NCI-H2081 treated with DMSO at 0.1 percent for 48 hours (cell line): ENCODE data around the gene FRMPD1.
"Not testable (repeated sequence)": the region's sequence is repeated elsewhere in the genome, so short reads cannot be mapped to it uniquely, and the experiment has no call there.

ENCODE experiments used
- DNase-seq: peaks from one replicate; lab custom pipeline; 2025; lab: John Stamatoyannopoulos, UW

FRMPD1 gene

DNA sequence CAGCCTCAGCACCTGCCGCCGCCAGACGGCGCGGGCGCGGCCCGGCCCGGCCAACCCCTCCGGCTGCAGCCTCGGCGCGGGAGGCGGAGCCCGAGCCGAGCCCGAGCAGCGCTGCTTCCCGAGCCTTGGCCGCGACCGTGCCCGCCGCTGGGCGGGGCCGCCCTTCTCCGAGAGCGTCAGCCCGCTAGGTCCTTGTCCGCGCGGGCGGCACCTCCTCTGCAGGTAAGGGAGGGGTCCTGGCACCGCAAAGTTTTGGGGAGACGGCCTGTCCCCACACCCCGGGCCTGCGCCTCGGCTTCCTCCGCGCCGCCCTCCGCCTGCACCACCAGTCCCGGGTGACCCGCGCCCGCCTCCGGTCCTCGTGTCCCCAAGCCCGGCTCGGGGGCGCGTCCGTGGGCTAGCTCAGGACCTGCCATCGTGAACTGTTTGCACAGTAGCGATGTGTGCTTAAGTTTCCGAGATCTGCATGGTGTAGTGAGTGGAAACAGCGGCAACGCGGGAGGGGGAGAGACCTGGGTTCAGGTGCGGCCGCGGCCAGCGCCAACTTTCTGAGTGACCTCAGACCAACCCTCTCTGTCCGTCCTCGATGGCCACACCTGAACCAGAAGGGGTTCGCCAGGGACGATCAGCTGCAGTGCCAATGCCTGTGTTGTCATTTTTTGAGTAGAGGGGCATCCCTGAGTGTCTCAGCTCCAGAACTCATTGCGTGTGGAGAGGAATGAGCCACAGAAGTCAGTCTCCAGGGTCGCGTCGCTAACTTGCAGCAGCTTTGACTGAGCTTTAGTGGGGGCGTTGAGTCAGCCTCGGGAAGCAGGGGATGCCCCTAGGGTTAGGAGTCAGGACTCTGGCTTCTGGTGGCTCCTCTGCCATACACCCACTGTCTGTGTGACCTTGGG, at the start of gene FRMPD1:
Gene FRMPD1 (plus strand): TSS at position 82 of the 896 bp plus-strand sequence. CDS start 41,688 bp downstream, outside the sequence.
- peak; percentile 13 for DNase-seq

GRCh38 chr9:37602061-37602460, 48.7 kb upstream of the FRMPD1 start:
- DNase-seq = not testable (repeated sequence)

DNA sequence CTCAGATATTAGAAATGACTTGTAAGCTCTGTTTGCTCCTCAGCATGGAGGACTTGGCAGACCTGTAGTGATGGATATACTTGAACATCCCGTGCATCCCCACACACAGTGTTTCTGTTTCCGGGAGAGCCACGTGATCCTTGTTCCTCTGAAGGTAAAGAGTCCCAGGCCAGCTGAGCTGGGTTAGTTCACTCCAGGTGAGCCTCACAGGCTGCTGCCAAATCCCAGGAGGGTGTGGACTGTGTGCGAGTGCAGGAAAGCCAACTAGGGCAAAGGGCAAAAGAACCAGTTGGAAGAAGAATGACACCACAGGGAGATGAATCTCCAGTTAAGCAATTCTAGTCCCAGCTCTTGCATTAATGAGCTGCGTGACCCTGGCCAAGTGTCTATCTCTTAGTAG, 47.9 kb upstream of the FRMPD1 start:
- no peak for DNase-seq

DNA sequence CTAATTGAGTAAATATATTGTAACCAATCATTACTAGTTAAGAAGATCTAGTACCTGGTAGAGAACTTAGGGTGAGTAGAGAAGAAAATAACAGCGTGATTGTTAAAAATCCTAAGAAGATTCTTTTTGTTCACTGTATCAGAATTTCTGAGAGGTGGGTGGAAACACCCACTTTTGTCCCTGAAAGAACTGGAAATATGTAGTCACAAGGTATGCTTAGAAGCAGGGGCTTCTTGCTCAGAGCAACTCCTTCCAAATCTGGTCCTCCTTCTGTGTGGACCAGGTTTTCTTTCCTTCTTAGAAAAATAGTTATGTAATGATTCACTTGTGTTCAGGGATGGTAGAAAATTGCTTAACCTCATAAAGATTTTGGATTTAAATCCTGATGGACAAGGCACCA, 46.5 kb upstream of the FRMPD1 start:
- no peak for DNase-seq

DNA sequence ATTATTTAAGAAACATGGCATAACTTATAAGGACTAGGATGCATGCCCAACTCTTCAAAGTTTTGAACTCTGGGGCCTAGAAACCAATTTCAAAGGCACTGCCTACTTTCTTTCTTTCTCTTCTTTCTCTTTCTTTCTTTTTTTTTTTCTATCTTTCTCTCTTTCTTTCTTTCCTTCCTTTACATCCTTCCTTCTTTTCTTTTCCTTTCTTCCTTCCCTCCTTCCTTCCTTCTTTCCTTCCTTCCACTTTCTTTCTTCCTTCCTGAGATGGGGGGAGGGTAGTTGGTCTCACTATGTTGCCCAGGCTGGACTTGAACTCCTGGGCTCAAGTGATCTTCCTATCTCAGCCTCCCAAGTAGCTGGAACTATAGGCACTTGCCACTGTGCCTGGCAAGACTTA, 42.5 kb upstream of the FRMPD1 start:
- no peak for DNase-seq

DNA sequence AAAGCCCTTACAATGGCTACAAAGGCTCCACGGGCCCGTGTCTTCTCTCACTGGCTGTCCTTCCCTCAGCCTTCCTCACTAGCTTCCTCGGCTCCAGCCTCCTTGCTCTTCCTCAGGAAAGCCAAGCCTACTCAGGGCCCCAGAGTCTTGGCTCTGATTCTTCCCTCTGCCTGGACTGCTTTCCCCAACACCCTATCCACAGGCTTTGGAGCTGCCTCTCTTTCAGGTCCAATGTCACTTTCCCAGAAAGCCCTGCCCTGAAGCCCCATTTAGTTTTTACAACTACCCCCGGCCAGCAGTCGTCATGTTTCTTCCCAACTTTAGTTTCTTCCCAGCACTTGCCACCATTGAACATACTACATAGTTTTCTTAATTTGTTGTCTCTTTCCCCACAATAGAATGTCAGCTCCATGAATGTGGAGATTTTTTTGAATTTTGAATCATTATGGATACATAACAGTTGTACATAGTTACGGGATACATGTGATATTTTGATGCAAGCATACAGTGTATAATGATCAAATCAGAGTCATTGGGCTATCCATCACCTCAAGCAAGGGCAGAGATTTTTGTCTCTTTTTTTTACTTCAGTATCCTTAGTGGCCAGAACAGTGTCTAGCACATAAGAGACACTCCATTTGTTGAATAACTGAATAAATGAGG, 40.9 kb upstream of the FRMPD1 start:
- no peak for DNase-seq

DNA sequence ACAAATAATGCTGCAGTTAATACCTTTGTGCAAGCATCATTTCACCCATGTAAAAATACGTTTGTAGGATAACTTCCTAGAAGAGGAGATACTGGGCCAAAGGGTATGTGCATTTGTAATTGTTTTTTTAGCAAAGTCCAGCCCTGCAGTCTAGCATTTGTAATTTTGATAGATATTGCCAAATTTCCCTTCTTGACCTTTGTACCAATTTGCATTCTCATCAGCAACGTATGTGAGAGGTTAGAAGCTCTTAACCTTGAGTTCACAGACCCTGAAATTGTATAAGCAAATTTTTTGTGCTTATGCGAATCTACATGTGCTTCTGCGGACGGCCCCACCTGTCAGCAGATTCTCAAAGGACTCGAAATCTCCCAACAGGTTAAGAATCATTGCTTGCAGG, 39.7 kb upstream of the FRMPD1 start:
- no peak for DNase-seq

GRCh38 chr9:37611961-37612360, 38.8 kb upstream of the FRMPD1 start:
- no peak for DNase-seq

GRCh38 chr9:37617161-37617560, 33.6 kb upstream of the FRMPD1 start:
- DNase-seq = no peak

- DNase-seq = no peak
These were observed 32.9 kb upstream of the FRMPD1 start for GRCh38 chr9:37617832-37618231.

GRCh38 chr9:37618817-37619216, 31.9 kb upstream of the FRMPD1 start:
- no peak for DNase-seq

DNA sequence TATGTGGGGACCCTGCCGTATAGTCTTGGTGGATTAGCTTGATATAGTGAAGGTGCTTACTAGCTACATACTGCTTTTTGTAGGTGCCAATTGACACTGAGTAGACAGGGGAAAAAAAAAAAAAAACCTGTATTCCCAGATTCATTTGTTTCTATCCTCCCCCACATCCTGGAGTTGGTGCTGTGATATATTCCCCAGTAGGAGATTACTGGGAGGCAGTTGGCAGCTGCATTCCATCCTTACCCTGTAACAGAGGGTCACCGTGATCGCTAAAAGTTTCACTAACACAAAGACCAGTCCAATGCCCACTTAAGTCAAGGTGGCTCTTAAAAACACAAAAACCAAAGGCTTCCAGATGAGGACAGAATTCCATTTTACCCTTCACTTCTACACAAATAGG, 30.9 kb upstream of the FRMPD1 start:
- no peak for DNase-seq

DNA sequence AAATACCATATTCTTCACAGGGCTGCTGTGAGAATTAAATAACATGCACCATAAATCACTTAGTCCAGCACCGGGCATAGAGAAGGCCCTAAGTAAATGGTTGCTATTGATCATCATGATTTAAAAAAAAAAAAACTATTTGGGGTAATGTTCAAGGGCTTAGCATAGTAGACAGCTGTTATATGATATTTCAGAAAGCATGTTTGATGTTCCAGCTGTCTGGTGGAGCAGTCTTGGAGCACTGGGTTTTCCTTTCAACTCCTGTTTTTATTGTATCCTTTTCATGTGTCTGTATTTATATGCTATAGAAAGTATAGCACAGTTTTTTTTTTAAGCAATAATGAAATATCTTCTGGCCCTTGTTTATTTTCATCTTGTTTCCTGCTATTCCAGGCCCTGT, 30.4 kb upstream of the FRMPD1 start:
- DNase-seq = no peak

- no peak for DNase-seq
These were observed 29.3 kb upstream of the FRMPD1 start for GRCh38 chr9:37621273-37622121.

- DNase-seq = no peak
These were observed 28.3 kb upstream of the FRMPD1 start for GRCh38 chr9:37622462-37622861.

DNA sequence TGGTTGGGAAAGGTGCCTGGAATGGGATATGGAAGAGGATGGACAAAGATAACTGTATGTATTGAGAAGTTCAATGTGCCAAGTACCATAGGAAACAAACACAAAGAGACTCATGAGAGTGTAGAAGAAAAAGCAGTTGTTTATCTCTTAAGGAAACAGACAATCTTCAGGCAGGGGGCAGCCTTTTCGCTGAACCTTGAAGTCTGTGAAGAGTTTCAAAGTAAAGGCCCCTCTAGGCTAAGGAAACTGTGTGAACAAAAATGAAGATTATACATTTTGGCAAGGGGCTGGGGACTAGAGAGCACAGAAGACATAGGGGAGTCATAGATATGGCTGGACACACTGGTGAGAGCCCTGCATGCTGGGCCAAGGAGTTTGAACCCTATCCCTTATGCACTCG, 27.5 kb upstream of the FRMPD1 start:
- no peak for DNase-seq

GRCh38 chr9:37624073-37624472, 26.7 kb upstream of the FRMPD1 start:
- DNase-seq = no peak

DNA sequence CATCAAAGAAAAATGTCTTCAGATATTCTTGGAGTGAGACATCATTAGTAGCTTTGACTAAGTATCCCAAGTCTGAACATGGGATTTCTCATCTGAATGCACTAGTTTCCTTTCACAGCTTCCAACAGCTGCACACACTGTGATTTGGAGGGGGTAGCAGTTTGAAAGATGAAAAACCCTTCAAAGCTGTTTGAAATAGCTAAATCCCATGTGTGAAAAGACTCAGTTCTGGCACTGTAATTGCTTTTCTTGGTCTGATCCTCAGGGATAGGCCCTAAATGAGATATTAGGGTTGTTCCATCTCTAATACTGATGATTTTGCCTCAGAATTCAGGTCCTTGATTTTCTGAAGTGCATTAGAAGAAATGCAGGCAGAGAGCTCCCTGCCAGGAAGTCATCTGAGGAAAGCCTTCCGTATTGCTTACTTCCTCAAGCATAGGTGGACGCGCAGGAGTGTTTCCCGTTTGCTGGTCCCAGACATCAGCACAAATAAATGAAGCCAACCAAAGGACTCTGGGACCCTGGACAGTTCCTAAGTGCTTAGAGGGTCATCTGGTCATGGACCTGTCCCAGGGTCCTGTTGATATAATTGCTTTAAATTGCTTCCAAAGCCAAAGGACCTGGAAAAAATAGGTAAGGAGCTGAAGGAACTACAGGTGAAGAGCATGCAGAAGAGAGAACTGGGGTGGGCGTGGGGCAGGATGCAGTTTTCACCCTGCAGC, 25.6 kb upstream of the FRMPD1 start:
- no peak for DNase-seq

DNA sequence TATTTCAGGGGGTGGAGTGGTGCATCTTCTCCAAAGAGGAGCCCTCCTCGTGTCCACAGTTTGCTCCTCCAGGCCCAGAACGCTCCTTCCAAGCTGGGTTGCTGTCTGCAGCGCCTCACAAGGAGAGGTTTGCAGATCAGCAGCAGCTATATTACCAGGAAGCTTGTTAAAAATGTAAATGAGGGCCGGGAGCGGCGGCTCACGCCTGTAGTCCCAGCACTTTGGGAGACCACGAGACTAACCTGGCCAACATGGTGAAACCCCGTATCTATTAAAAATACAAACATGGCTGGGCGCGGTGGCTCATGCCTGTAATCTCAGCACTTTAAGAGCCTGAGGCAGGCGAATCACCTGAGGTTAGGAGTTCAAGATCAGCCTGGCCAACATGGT, 25.0 kb upstream of the FRMPD1 start:
- DNase-seq = no peak

GRCh38 chr9:37626708-37627292, 24.0 kb upstream of the FRMPD1 start:
- no peak for DNase-seq

GRCh38 chr9:37632479-37632878, 18.3 kb upstream of the FRMPD1 start:
- DNase-seq = no peak
